H9 (cell line): ENCODE measurements around the gene SRRM2. TPM values are rescaled to one million over a fixed set of nuclear protein-coding genes. Genes with fewer than 3 reads are reported as not detected.

Experiments
- DNase-seq: peaks from one replicate; pipeline ENCODE4 v3.0.0-alpha.2; 2017
- H2AFZ ChIP-seq: one replicate; pipeline ENCODE4 v1.6.1; 2013; ENCODE audit warnings: mild to moderate bottlenecking, low read length, control low read depth, moderate library complexity
- H2AK5ac ChIP-seq: 2 replicates; pipeline ENCODE4 v1.6.1; 2013; ENCODE audit warnings: low read length, control low read depth, mixed read lengths; ENCODE audit not compliant: insufficient read length
- H2BK120ac ChIP-seq: one replicate; pipeline ENCODE4 v1.6.1; 2013; ENCODE audit warnings: low read depth, mild to moderate bottlenecking, low read length, control low read depth, inconsistent platforms; ENCODE audit not compliant: poor library complexity, severe bottlenecking
- H2BK12ac ChIP-seq: 2 replicates; pipeline ENCODE4 v1.6.1; 2013; ENCODE audit warnings: low read length, control low read depth, mixed read lengths, low read depth; ENCODE audit not compliant: insufficient read length
- H2BK15ac ChIP-seq: 2 replicates; pipeline ENCODE4 v1.6.1; 2013; ENCODE audit warnings: low read depth, low read length, control low read depth
- H2BK20ac ChIP-seq: one replicate; pipeline ENCODE4 v1.6.1; 2013; ENCODE audit warnings: low read depth, mild to moderate bottlenecking, low read length, control low read depth, inconsistent platforms; ENCODE audit not compliant: poor library complexity, severe bottlenecking
- H2BK5ac ChIP-seq: 2 replicates; pipeline ENCODE4 v1.6.1; 2013; ENCODE audit warnings: low read length, control low read depth, mixed read lengths; ENCODE audit not compliant: insufficient read length
- H3K14ac ChIP-seq: 2 replicates; pipeline ENCODE4 v1.6.1; 2013; ENCODE audit warnings: low read length, control low read depth; ENCODE audit not compliant: insufficient read depth
- H3K18ac ChIP-seq: 2 replicates; pipeline ENCODE4 v1.6.1; 2013; ENCODE audit warnings: low read depth, mild to moderate bottlenecking, mixed read lengths, low read length, control low read depth; ENCODE audit not compliant: insufficient read length
- H3K23ac ChIP-seq: 2 replicates; pipeline ENCODE4 v1.6.1; 2013; ENCODE audit warnings: low read length, control low read depth, mixed read lengths, low read depth; ENCODE audit not compliant: insufficient read length
- H3K23me2 ChIP-seq: 2 replicates; pipeline ENCODE4 v1.6.1; 2013; ENCODE audit warnings: low read depth, mild to moderate bottlenecking, mixed read lengths, low read length, control low read depth; ENCODE audit not compliant: insufficient read length, poor library complexity, severe bottlenecking
- H3K27ac ChIP-seq: 2 replicates; pipeline ENCODE4 v1.5.1; 2013; ENCODE audit warnings: low read length, control low read depth, mixed read lengths, low read depth; ENCODE audit not compliant: insufficient read length
- H3K27me3 ChIP-seq: 2 replicates; pipeline ENCODE4 v1.6.1; 2013; ENCODE audit warnings: low read length, control low read depth, inconsistent platforms; ENCODE audit not compliant: insufficient read depth
- H3K4ac ChIP-seq: 2 replicates; pipeline ENCODE4 v1.6.1; 2013; ENCODE audit warnings: low read depth, mild to moderate bottlenecking, control low read depth, inconsistent platforms, low read length, moderate library complexity
- H3K4me1 ChIP-seq: 2 replicates; pipeline ENCODE4 v1.6.1; 2013; ENCODE audit warnings: low read length, control low read depth, inconsistent platforms; ENCODE audit not compliant: insufficient read depth
- H3K4me2 ChIP-seq: 2 replicates; pipeline ENCODE4 v1.6.1; 2013; ENCODE audit warnings: low read length, control low read depth, mixed read lengths; ENCODE audit not compliant: insufficient read length, insufficient read depth
- H3K56ac ChIP-seq: 2 replicates; pipeline ENCODE4 v1.6.1; 2013; ENCODE audit warnings: low read depth, mild to moderate bottlenecking, mixed read lengths, low read length, control low read depth; ENCODE audit not compliant: insufficient read length
- H3K79me1 ChIP-seq: 2 replicates; pipeline ENCODE4 v1.6.1; 2013; ENCODE audit warnings: low read depth, mild to moderate bottlenecking, moderate library complexity, low read length, control low read depth, inconsistent platforms; ENCODE audit not compliant: insufficient read depth, poor library complexity, severe bottlenecking
- H3K79me2 ChIP-seq: 2 replicates; pipeline ENCODE4 v1.6.1; 2013; ENCODE audit warnings: low read length, control low read depth, inconsistent platforms; ENCODE audit not compliant: insufficient read depth
- H3K9ac ChIP-seq: 2 replicates; pipeline ENCODE4 v1.6.1; 2013; ENCODE audit warnings: low read length, control low read depth, mixed read lengths; ENCODE audit not compliant: insufficient read length; ENCODE audit errors: extremely low read depth
- H3K9me3 ChIP-seq: one replicate; pipeline ENCODE4 v1.6.1; 2013; ENCODE audit warnings: low read depth, low read length, inconsistent platforms; ENCODE audit not compliant: control insufficient read depth
- H3T11ph ChIP-seq: one replicate; pipeline ENCODE4 v1.6.1; 2013; ENCODE audit warnings: mild to moderate bottlenecking, low read length, control low read depth, inconsistent platforms
- H4K20me1 ChIP-seq: one replicate; pipeline ENCODE4 v1.6.1; 2013; ENCODE audit not compliant: control insufficient read depth, insufficient read length, insufficient read depth
- H4K5ac ChIP-seq: 2 replicates; pipeline ENCODE4 v1.6.1; 2013; ENCODE audit warnings: low read depth, mild to moderate bottlenecking, mixed read lengths, low read length, control low read depth; ENCODE audit not compliant: insufficient read length
- H4K8ac ChIP-seq: replicated peaks from 2 replicates; pipeline ENCODE4 v1.6.1; 2013; ENCODE audit warnings: low read length, control low read depth, mixed read lengths, low read depth; ENCODE audit not compliant: insufficient read length
- H4K91ac ChIP-seq: 2 replicates; pipeline ENCODE4 v1.6.1; 2013; ENCODE audit warnings: low read depth, mild to moderate bottlenecking, moderate library complexity, mixed read lengths, low read length, control low read depth; ENCODE audit not compliant: insufficient read length
- H3K27ac Mint-ChIP-seq, 3 experiments: 2 replicates in 2 of 3; 3 replicates in 1 of 3; pipeline ENCODE4 v1.8.0; 2020 to 2021; ENCODE audit warnings: mixed read lengths in 3 of 3, mild to moderate bottlenecking in 1 of 3, moderate library complexity in 1 of 3
- H3K27me3 Mint-ChIP-seq: 2 replicates; pipeline ENCODE4 v1.8.0; 2021; ENCODE audit warnings: low read depth, mild to moderate bottlenecking, moderate library complexity, mixed read lengths
- H3K36me3 Mint-ChIP-seq, 3 experiments: 2 replicates in 2 of 3; 3 replicates in 1 of 3; pipeline ENCODE4 v1.8.0; 2020 to 2021; ENCODE audit warnings: low read depth in 3 of 3, mixed read lengths in 3 of 3; ENCODE audit not compliant: insufficient read depth in 1 of 3
- H3K4me1 Mint-ChIP-seq, 2 experiments: 2 replicates each; pipeline ENCODE4 v1.8.0; 2020; ENCODE audit warnings: mixed read lengths in 2 of 2
- H3K4me3 Mint-ChIP-seq, 2 experiments: 2 replicates in 1 of 2; 3 replicates in 1 of 2; pipeline ENCODE4 v1.8.0; 2020 to 2021; ENCODE audit warnings: mild to moderate bottlenecking in 2 of 2, mixed read lengths in 2 of 2, moderate library complexity in 1 of 2
- H3K9me3 Mint-ChIP-seq, 2 experiments: 2 replicates in 1 of 2; 3 replicates in 1 of 2; pipeline ENCODE4 v1.8.0; 2020; ENCODE audit warnings: mild to moderate bottlenecking in 2 of 2, mixed read lengths in 2 of 2, moderate library complexity in 1 of 2
- WGBS: extraction: QIAGEN DNeasy Blood & Tissue Kit; methylation state at CpG from one replicate; pipeline ENCODE4 v1.1.7; 2013; ENCODE audit warnings: missing lambda C conversion rate, low lambda C conversion rate, mixed read lengths; ENCODE audit not compliant: insufficient read length; ENCODE audit errors: extremely low coverage; 5-methylcytosine and 5-hydroxymethylcytosine counted together
- total RNA-seq: library from RNA; stranded (reverse); gene quantifications from 2 replicates; pipeline ENCODE4 v1.2.1, GENCODE V29; 2021
- TF ChIP-seq, protein P1 (sequence below): fragments of 200-600 bp; sonication (generic); conservative IDR thresholded peaks from 3 replicates; pipeline ENCODE4 v1.8.0; 2021; ENCODE audit warnings: antibody characterized with exemption, mild to moderate bottlenecking

The SRRM2 gene
- total RNA-seq, 1 experiment from 2014 or later: 694 TPM

DNA sequence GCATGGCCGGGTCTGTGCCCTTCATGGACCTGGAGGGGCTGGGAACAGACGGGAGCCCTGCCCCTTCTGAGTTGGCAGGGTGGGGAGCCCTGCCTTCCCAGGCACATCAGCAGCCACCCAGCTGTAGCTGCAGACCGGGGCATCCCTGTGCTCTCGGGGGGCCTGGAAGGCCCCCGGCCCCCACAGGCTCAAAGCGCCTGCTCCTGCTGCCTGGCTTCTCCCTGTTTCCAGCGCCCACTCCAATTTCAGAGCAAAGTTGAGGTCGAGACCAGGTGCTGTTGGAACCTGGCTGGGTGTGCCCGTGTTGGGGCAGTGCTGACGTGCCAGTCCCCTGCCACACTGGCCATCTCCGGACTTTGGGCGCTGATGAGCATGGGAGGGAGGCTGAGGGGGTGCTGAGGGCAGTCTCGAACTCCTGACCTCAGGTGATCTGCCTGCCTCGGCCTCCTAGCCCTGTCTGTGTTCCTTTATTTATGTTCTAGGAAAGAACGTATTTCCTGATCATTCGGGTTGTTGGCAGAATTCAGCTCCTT lies 27.6 kb upstream of the SRRM2 start:
- H3K56ac ChIP-seq: no peak overlapping the region
- H3K27me3 Mint-ChIP-seq: peaks cover 2% of the 10 kb centered on the region; the same call in 1 of the 2 replicates
- no peak overlapping the region for H4K5ac ChIP-seq
- peaks cover 0 to 4% of the 10 kb centered on the region in 2 experiments; a peak in 1 of 4 replicates for H3K4me1 Mint-ChIP-seq
- H3K79me2 ChIP-seq: no peaks in the 10 kb centered on the region
- H3K27ac Mint-ChIP-seq: no peak overlapping the region; a peak in 1 of 7 replicates
- H3K9me3 ChIP-seq: no peaks in the 10 kb centered on the region
- no peak overlapping the region for H2BK5ac ChIP-seq
- no peak overlapping the region for H3K27ac ChIP-seq
- H2BK120ac ChIP-seq: no peak overlapping the region
- H3K27me3 ChIP-seq: no peaks in the 10 kb centered on the region
- H3K4me1 ChIP-seq: no peaks in the 10 kb centered on the region
- H3T11ph ChIP-seq: no peak overlapping the region
- H3K9ac ChIP-seq: no peak overlapping the region
- H2BK12ac ChIP-seq: no peak overlapping the region
- H2AK5ac ChIP-seq: no peak overlapping the region
- no peaks in the 10 kb centered on the region for H4K20me1 ChIP-seq
- DNase-seq: no peak
- TF ChIP-seq, protein P1, sequence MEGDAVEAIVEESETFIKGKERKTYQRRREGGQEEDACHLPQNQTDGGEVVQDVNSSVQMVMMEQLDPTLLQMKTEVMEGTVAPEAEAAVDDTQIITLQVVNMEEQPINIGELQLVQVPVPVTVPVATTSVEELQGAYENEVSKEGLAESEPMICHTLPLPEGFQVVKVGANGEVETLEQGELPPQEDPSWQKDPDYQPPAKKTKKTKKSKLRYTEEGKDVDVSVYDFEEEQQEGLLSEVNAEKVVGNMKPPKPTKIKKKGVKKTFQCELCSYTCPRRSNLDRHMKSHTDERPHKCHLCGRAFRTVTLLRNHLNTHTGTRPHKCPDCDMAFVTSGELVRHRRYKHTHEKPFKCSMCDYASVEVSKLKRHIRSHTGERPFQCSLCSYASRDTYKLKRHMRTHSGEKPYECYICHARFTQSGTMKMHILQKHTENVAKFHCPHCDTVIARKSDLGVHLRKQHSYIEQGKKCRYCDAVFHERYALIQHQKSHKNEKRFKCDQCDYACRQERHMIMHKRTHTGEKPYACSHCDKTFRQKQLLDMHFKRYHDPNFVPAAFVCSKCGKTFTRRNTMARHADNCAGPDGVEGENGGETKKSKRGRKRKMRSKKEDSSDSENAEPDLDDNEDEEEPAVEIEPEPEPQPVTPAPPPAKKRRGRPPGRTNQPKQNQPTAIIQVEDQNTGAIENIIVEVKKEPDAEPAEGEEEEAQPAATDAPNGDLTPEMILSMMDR: no peak
- no peak overlapping the region for H4K8ac ChIP-seq
- H3K4me2 ChIP-seq: no peak overlapping the region
- H2BK20ac ChIP-seq: no peak overlapping the region
- no peak overlapping the region for H3K14ac ChIP-seq
- H3K18ac ChIP-seq: no peak overlapping the region
- no peak overlapping the region for H2BK15ac ChIP-seq
- H3K4me3 Mint-ChIP-seq: no peak overlapping the region
- H3K79me1 ChIP-seq: no peaks in the 10 kb centered on the region
- H4K91ac ChIP-seq: no peak overlapping the region
- H3K9me3 Mint-ChIP-seq: no peaks in the 10 kb centered on the region
- H3K23ac ChIP-seq: no peak overlapping the region
- H2AFZ ChIP-seq: no peak overlapping the region
- no peaks in the 10 kb centered on the region for H3K36me3 Mint-ChIP-seq
- no CpG with 5 or more reads among the region's 16 CpGs for WGBS
- no peak overlapping the region for H3K4ac ChIP-seq
- no peaks in the 10 kb centered on the region for H3K23me2 ChIP-seq
